ENCODE measurements around the gene FOLR3. TPM values are rescaled to one million over a fixed set of nuclear protein-coding genes. Genes with fewer than 3 reads are reported as not detected.

The FOLR3 gene
- total and polyA plus RNA-seq, 4 donors = 1.1 to 14.0 (median 5.8) TPM

- Histone ChIP-seq H3K36me3 (ENCODE audit: control insufficient read depth in 4 of 4, insufficient read depth in 4 of 4, low read length in 4 of 4) (peaks cover 7 to 18% (median 16%) of the 10 kb centered on the region in 4 donors), H3K27ac (ENCODE audit: low read depth in 1 of 2, low read length in 1 of 2) (peak overlapping the region; percentile 93 to 99), H3K9me3 (ENCODE audit: control insufficient read depth in 4 of 4, insufficient read depth in 3 of 4, low read length in 3 of 4) (no peaks in the 10 kb centered on the region), H3K9ac (ENCODE audit: insufficient read depth in 1 of 2, low read length in 2 of 2) (peak overlapping the region; percentile 78 to 80), H3K27me3 (ENCODE audit: control insufficient read depth in 3 of 3, insufficient read depth in 3 of 3, low read length in 2 of 3) (no peaks in the 10 kb centered on the region), H3K4me3 (peak overlapping the region; percentile 94), H3K4me1 (ENCODE audit: control insufficient read depth in 5 of 5, insufficient read depth in 5 of 5, low read length in 5 of 5) (peaks cover 0 to 17% (median 5%) of the 10 kb centered on the region in 5 donors)
- no peak for TF ChIP-seq CTCF (IDR thresholded peaks at IDR 0.05; ENCODE audit: control extremely low read depth, extremely low read depth)
- DNase-seq (no peak), ATAC-seq (ENCODE audit: insufficient read depth, low FRiP score) (no peak)
- 2% methylated on average over 9 of the region's 9 CpGs for WGBS, 2 donors
Observed at GRCh38 chr11:72102631-72102945, 32.9 kb upstream of the FOLR3 start.

- no peaks in the 10 kb centered on the region for H3K27me3 ChIP-seq (ENCODE audit: control insufficient read depth in 3 of 3, insufficient read depth in 3 of 3, low read length in 2 of 3)
- DNase-seq = peak; percentile 99 to 100 (median 99)
- peak; percentile 95 for ATAC-seq (ENCODE audit: insufficient read depth, low FRiP score)
- peaks cover 0 to 17% (median 5%) of the 10 kb centered on the region in 5 donors for H3K4me1 ChIP-seq (ENCODE audit: control insufficient read depth in 5 of 5, insufficient read depth in 5 of 5, low read length in 5 of 5)
- H3K9me3 ChIP-seq (ENCODE audit: control insufficient read depth in 4 of 4, insufficient read depth in 3 of 4, low read length in 3 of 4) = no peaks in the 10 kb centered on the region
- peak within 1 kb of the TSS; percentile 94 for H3K4me3 ChIP-seq
- 3 to 4% methylated on average over 64 of the region's 64 CpGs for WGBS, 2 donors
- H3K36me3 ChIP-seq (ENCODE audit: control insufficient read depth in 4 of 4, insufficient read depth in 4 of 4, low read length in 4 of 4) = peaks cover 2 to 13% (median 11%) of the 10 kb centered on the region in 4 donors
- TF ChIP-seq CTCF (IDR thresholded peaks at IDR 0.05; ENCODE audit: control extremely low read depth, extremely low read depth) = peak; percentile 12
- H3K9ac ChIP-seq (ENCODE audit: insufficient read depth in 1 of 2, low read length in 2 of 2) = peak within 1 kb of the TSS; percentile 78 to 80
- peak within 1 kb of the TSS; percentile 93 to 99 for H3K27ac ChIP-seq (ENCODE audit: low read depth in 1 of 2, low read length in 1 of 2)
Observed at GRCh38 chr11:72102946-72103753, 32.4 kb upstream of the FOLR3 start, which contains the start of gene LAMTOR1. Gene LAMTOR1, minus strand, starts transcription at chr11:72103297. Its CDS starts 73 bp downstream, at chr11:72103224.

- H3K36me3 ChIP-seq (ENCODE audit: control insufficient read depth in 4 of 4, insufficient read depth in 4 of 4, low read length in 4 of 4) = peaks cover 0 to 12% (median 5%) of the 10 kb centered on the region in 4 donors
- peak overlapping the region; percentile 56 for H3K4me3 ChIP-seq
- DNase-seq (no peak), ATAC-seq (ENCODE audit: insufficient read depth, low FRiP score) (no peak)
- H3K4me1 ChIP-seq (ENCODE audit: control insufficient read depth in 5 of 5, insufficient read depth in 5 of 5, low read length in 5 of 5) = peaks cover 0 to 17% (median 5%) of the 10 kb centered on the region in 5 donors
- H3K27me3 ChIP-seq (ENCODE audit: control insufficient read depth in 3 of 3, insufficient read depth in 3 of 3, low read length in 2 of 3) = no peaks in the 10 kb centered on the region
- H3K9me3 ChIP-seq (ENCODE audit: control insufficient read depth in 4 of 4, insufficient read depth in 3 of 4, low read length in 3 of 4) = no peaks in the 10 kb centered on the region
- H3K9ac ChIP-seq (ENCODE audit: insufficient read depth in 1 of 2, low read length in 2 of 2) = peak overlapping the region in 1 of 2 donors; percentile 70
- no peak for TF ChIP-seq CTCF (IDR thresholded peaks at IDR 0.05; ENCODE audit: control extremely low read depth, extremely low read depth)
- H3K27ac ChIP-seq (ENCODE audit: low read depth in 1 of 2, low read length in 1 of 2) = peak overlapping the region; percentile 82 to 98
- WGBS, 2 donors = 80 to 83% methylated on average over 11 of the region's 11 CpGs
Observed at GRCh38 chr11:72103754-72104167, 31.8 kb upstream of the FOLR3 start.
